ENCODE results near the gene ELOA. TPM values are rescaled to one million over a fixed set of nuclear protein-coding genes. Genes with fewer than 3 reads are reported as not detected.

The ELOA gene
- total and polyA plus RNA-seq, 9 of the 15 experiments (the other 6 are each of a cell fraction or from before 2014, with no cell fraction given): 31.9 to 98.6 (median 61.3) TPM

DNA sequence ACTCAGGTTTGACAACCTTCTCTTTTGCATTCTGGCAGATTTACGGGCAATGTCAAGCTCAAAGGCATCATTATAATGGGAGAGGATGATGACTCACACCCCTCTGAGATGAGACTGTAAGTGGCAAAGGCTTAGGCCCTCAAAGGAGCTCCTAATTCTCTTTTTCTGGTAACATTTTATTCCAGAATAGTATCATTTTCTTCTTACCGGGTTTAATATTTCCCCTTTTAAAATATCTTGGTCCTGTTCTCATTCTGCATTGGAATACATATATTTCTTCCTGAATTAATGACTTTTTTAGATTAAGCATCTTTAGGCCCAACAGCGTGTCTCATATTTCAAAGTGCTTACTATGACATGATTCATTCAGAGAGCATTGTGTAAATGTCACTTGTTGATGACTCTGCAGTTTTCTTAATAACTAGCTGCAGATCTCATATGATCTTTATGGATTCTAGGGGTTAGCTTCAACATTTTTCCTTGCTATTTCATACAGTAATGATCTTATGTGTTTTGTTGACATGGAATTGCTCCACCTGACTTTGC is 36.6 kb downstream of the ELOA start (continued):
- TF ChIP-seq, protein P1, sequence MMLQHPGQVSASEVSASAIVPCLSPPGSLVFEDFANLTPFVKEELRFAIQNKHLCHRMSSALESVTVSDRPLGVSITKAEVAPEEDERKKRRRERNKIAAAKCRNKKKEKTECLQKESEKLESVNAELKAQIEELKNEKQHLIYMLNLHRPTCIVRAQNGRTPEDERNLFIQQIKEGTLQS (IDR thresholded peaks at IDR 0.05): peak; percentile 93
- TF ChIP-seq, protein P1 (CRISPR knock-in tag; conservative IDR thresholded peaks at IDR 0.05): no peak
- TF ChIP-seq, protein P2, sequence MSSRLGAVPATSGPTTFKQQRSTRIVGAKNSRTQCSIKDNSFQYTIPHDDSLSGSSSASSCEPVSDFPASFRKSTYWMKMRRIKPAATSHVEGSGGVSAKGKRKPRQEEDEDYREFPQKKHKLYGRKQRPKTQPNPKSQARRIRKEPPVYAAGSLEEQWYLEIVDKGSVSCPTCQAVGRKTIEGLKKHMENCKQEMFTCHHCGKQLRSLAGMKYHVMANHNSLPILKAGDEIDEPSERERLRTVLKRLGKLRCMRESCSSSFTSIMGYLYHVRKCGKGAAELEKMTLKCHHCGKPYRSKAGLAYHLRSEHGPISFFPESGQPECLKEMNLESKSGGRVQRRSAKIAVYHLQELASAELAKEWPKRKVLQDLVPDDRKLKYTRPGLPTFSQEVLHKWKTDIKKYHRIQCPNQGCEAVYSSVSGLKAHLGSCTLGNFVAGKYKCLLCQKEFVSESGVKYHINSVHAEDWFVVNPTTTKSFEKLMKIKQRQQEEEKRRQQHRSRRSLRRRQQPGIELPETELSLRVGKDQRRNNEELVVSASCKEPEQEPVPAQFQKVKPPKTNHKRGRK (tag; IDR thresholded peaks at IDR 0.05): no peak
- TF ChIP-seq, protein P3, sequence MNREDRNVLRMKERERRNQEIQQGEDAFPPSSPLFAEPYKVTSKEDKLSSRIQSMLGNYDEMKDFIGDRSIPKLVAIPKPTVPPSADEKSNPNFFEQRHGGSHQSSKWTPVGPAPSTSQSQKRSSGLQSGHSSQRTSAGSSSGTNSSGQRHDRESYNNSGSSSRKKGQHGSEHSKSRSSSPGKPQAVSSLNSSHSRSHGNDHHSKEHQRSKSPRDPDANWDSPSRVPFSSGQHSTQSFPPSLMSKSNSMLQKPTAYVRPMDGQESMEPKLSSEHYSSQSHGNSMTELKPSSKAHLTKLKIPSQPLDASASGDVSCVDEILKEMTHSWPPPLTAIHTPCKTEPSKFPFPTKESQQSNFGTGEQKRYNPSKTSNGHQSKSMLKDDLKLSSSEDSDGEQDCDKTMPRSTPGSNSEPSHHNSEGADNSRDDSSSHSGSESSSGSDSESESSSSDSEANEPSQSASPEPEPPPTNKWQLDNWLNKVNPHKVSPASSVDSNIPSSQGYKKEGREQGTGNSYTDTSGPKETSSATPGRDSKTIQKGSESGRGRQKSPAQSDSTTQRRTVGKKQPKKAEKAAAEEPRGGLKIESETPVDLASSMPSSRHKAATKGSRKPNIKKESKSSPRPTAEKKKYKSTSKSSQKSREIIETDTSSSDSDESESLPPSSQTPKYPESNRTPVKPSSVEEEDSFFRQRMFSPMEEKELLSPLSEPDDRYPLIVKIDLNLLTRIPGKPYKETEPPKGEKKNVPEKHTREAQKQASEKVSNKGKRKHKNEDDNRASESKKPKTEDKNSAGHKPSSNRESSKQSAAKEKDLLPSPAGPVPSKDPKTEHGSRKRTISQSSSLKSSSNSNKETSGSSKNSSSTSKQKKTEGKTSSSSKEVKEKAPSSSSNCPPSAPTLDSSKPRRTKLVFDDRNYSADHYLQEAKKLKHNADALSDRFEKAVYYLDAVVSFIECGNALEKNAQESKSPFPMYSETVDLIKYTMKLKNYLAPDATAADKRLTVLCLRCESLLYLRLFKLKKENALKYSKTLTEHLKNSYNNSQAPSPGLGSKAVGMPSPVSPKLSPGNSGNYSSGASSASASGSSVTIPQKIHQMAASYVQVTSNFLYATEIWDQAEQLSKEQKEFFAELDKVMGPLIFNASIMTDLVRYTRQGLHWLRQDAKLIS (CRISPR knock-in tag; IDR thresholded peaks at IDR 0.05): no peak
- TF ChIP-seq JUND (IDR thresholded peaks at IDR 0.05; ENCODE audit: borderline replicate concordance, low read depth, low read length) (peak; percentile 69), JUND (tag; IDR thresholded peaks at IDR 0.05; ENCODE audit: borderline replicate concordance, low read depth, low read length) (peak; percentile 81; the same call in 2 of the 3 replicates), CEBPG (CRISPR knock-in tag; IDR thresholded peaks at IDR 0.05) (no peak), CEBPG (tag; conservative IDR thresholded peaks at IDR 0.05 in 1 of 2, IDR thresholded peaks at IDR 0.05 in 1 of 2) (0 out of 4 replicates have a peak, but pooled peaks of 1 of the 2 experiments have one; percentile 18), HDAC2 (IDR thresholded peaks at IDR 0.05) (peak; percentile 49; the same call in 1 of the 2 replicates), SMARCE1 (IDR thresholded peaks at IDR 0.05) (peak; percentile 76), EWSR1 (IDR thresholded peaks at IDR 0.05; ENCODE audit: borderline replicate concordance, low read depth, partially characterized antibody) (no peak), MTF1 (CRISPR knock-in tag; IDR thresholded peaks at IDR 0.05; ENCODE audit: borderline replicate concordance) (no peak), TCF7 (IDR thresholded peaks at IDR 0.05; ENCODE audit: borderline replicate concordance) (peak; percentile 28; the same call in 1 of the 2 replicates), SAFB2 (IDR thresholded peaks at IDR 0.05; ENCODE audit: borderline replicate concordance, low read depth, low read length, severe bottlenecking) (no peak), HIVEP1 (CRISPR knock-in tag; IDR thresholded peaks at IDR 0.05) (no peak)
- TF ChIP-seq, protein P4, sequence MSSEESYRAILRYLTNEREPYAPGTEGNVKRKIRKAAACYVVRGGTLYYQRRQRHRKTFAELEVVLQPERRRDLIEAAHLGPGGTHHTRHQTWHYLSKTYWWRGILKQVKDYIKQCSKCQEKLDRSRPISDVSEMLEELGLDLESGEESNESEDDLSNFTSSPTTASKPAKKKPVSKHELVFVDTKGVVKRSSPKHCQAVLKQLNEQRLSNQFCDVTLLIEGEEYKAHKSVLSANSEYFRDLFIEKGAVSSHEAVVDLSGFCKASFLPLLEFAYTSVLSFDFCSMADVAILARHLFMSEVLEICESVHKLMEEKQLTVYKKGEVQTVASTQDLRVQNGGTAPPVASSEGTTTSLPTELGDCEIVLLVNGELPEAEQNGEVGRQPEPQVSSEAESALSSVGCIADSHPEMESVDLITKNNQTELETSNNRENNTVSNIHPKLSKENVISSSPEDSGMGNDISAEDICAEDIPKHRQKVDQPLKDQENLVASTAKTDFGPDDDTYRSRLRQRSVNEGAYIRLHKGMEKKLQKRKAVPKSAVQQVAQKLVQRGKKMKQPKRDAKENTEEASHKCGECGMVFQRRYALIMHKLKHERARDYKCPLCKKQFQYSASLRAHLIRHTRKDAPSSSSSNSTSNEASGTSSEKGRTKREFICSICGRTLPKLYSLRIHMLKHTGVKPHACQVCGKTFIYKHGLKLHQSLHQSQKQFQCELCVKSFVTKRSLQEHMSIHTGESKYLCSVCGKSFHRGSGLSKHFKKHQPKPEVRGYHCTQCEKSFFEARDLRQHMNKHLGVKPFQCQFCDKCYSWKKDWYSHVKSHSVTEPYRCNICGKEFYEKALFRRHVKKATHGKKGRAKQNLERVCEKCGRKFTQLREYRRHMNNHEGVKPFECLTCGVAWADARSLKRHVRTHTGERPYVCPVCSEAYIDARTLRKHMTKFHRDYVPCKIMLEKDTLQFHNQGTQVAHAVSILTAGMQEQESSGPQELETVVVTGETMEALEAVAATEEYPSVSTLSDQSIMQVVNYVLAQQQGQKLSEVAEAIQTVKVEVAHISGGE (CRISPR knock-in tag; IDR thresholded peaks at IDR 0.05): no peak

Measured in K562 (cell line).